Thyroid gland (tissue), 4 donors: ENCODE results near the gene FGD5. TPM values are rescaled to one million over a fixed set of nuclear protein-coding genes. Genes with fewer than 3 reads are reported as not detected.

Experiments
- DNase-seq, 2 donors: peaks; one replicate each; pipeline ENCODE4 v3.0.0-alpha.2; 2019
- H3K27ac ChIP-seq, 3 donors: fragments of 200-600 bp; sonication (generic); 1 replicate in 2 of 3; 2 replicates in 1 of 3; pipeline ENCODE4 v1.5.1; 2016 to 2019; ENCODE audit warnings: mild to moderate bottlenecking in 1 of 3, moderate library complexity in 1 of 3
- H3K27me3 ChIP-seq: fragments of 200-600 bp; sonication (generic); one replicate; pipeline ENCODE4 v1.5.1; 2019
- H3K36me3 ChIP-seq, 2 donors: fragments of 200-600 bp; sonication (generic); one replicate each; pipeline ENCODE4 v1.5.1; 2016 to 2019
- H3K4me1 ChIP-seq, 2 donors: fragments of 200-600 bp; sonication (generic); one replicate each; pipeline ENCODE4 v1.5.1; 2017 to 2019
- H3K4me3 ChIP-seq, 3 donors: fragments of 200-600 bp; sonication (generic); replicated peaks in 1 of 3; 1 replicate in 2 of 3; 2 replicates in 1 of 3; pipeline ENCODE4 v1.5.1; 2016; ENCODE audit warnings: mild to moderate bottlenecking in 1 of 3
- H3K9me3 ChIP-seq: fragments of 200-600 bp; sonication (generic); one replicate; pipeline ENCODE4 v1.5.1; 2017
- POLR2A ChIP-seq, 2 donors: fragments of 450-650 bp; IDR thresholded peaks; one replicate each; pipeline ENCODE4 v1.6.1; 2017; ENCODE audit warnings: antibody characterized with exemption in 2 of 2, mild to moderate bottlenecking in 2 of 2, moderate library complexity in 1 of 2
- WGBS, 2 donors: methylation state at CpG; one replicate each; pipeline ENCODE4 v1.1.5; 2017; 5-methylcytosine and 5-hydroxymethylcytosine counted together
- intact Hi-C: fragments of 100-400 bp; cut with DNase I; formaldehyde crosslinking; loops from one replicate; pipeline ENCODE4 v1.15.1; 2023
- total RNA-seq, 4 donors: library from RNA; depleted of rRNA; stranded (reverse); fragments of >200 nt; gene quantifications; one replicate each; pipeline ENCODE4 v1.2.3, GENCODE V29; 2016
- TF ChIP-seq, protein P1 (sequence below), 6 experiments: fragments of 200-600 bp in 3 of 6; fragments of 450-650 bp in 3 of 6; sonication (generic) in 3 of 6; IDR thresholded peaks; one replicate each; pipeline ENCODE4 v1.5.1; 2016 to 2019; ENCODE audit warnings: antibody characterized with exemption in 6 of 6, mild to moderate bottlenecking in 2 of 6, inconsistent platforms in 1 of 6, moderate library complexity in 1 of 6

Gene FGD5
- total RNA-seq, 4 donors from 2014 or later: 13.0 to 29.3 (median 17.4) TPM

GRCh38 chr3:14857506-14857905 is 38.7 kb downstream of the FGD5 start:
- TF ChIP-seq, protein P1, sequence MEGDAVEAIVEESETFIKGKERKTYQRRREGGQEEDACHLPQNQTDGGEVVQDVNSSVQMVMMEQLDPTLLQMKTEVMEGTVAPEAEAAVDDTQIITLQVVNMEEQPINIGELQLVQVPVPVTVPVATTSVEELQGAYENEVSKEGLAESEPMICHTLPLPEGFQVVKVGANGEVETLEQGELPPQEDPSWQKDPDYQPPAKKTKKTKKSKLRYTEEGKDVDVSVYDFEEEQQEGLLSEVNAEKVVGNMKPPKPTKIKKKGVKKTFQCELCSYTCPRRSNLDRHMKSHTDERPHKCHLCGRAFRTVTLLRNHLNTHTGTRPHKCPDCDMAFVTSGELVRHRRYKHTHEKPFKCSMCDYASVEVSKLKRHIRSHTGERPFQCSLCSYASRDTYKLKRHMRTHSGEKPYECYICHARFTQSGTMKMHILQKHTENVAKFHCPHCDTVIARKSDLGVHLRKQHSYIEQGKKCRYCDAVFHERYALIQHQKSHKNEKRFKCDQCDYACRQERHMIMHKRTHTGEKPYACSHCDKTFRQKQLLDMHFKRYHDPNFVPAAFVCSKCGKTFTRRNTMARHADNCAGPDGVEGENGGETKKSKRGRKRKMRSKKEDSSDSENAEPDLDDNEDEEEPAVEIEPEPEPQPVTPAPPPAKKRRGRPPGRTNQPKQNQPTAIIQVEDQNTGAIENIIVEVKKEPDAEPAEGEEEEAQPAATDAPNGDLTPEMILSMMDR (IDR thresholded peaks at IDR 0.05): no peak
- no peak for TF ChIP-seq POLR2A (IDR thresholded peaks at IDR 0.05)
- Histone ChIP-seq H3K27me3 (no peaks in the 10 kb centered on the region), H3K9me3 (no peaks in the 10 kb centered on the region), H3K36me3 (no peaks in the 10 kb centered on the region), H3K27ac (no peak overlapping the region), H3K4me1 (peaks cover 0 to 12% of the 10 kb centered on the region in 2 donors), H3K4me3 (no peak overlapping the region)
- WGBS, 2 donors: 65 to 72% methylated on average over 3 of the region's 3 CpGs
- intact Hi-C loops: no loop called here
- DNase-seq: no peak

- Histone ChIP-seq H3K4me1 (peaks cover 0 to 14% of the 10 kb centered on the region in 2 donors), H3K36me3 (no peaks in the 10 kb centered on the region), H3K9me3 (no peaks in the 10 kb centered on the region), H3K4me3 (no peak overlapping the region), H3K27me3 (no peaks in the 10 kb centered on the region), H3K27ac (no peak overlapping the region)
- 89 to 98% methylated on average over 1 of the region's 1 CpG for WGBS, 2 donors
- no peak for DNase-seq
- TF ChIP-seq, protein P1 (IDR thresholded peaks at IDR 0.05): no peak
- TF ChIP-seq POLR2A (IDR thresholded peaks at IDR 0.05): no peak
- intact Hi-C loops: no loop called here
Observed at GRCh38 chr3:14858105-14858504, 39.3 kb downstream of the FGD5 start.

DNA sequence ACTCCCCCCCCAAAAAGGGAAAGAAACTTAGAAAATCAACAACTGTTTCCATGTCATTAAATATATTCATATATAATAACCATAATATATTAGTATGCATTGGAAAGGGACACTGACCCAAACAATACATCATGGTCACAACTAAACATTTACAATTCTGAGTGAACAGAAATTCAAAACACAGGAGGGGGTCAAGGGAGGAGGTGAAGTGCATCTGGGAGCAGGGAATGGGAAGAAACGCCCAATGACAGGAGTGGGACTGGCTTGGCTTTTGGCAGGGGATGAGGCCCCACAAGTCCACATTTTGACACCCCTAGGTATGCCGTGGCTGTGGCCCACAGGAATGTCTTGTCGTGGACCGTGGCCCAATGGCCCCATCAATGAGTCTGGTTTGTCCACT is 41.1 kb downstream of the FGD5 start:
- TF ChIP-seq, protein P1 (IDR thresholded peaks at IDR 0.05): no peak
- TF ChIP-seq POLR2A (IDR thresholded peaks at IDR 0.05): no peak
- no peak overlapping the region for H3K4me3 ChIP-seq
- H3K9me3 ChIP-seq: no peaks in the 10 kb centered on the region
- no peaks in the 10 kb centered on the region for H3K36me3 ChIP-seq
- intact Hi-C loops: no loop called here
- no peaks in the 10 kb centered on the region for H3K27me3 ChIP-seq
- H3K4me1 ChIP-seq: peaks cover 0 to 23% of the 10 kb centered on the region in 2 donors
- no peak overlapping the region for H3K27ac ChIP-seq
- DNase-seq: no peak
- 74 to 80% methylated on average over 4 of the region's 4 CpGs for WGBS, 2 donors

- Histone ChIP-seq H3K9me3 (no peaks in the 10 kb centered on the region), H3K4me3 (no peak overlapping the region), H3K27me3 (no peaks in the 10 kb centered on the region), H3K4me1 (peaks cover 0 to 23% of the 10 kb centered on the region in 2 donors), H3K27ac (no peak overlapping the region), H3K36me3 (no peaks in the 10 kb centered on the region)
- intact Hi-C loops: no loop called here
- TF ChIP-seq, protein P1 (IDR thresholded peaks at IDR 0.05): no peak
- TF ChIP-seq POLR2A (IDR thresholded peaks at IDR 0.05): no peak
- DNase-seq: no peak
- 21 to 24% methylated on average over 7 of the region's 7 CpGs for WGBS, 2 donors
Observed at GRCh38 chr3:14861031-14861430, 42.3 kb downstream of the FGD5 start.

GRCh38 chr3:14861446-14862302 is 42.9 kb downstream of the FGD5 start:
- DNase-seq: no peak
- intact Hi-C loops: no loop called here
- Histone ChIP-seq H3K27ac (peak overlapping the region in 1 of 3 donors; percentile 23), H3K36me3 (no peaks in the 10 kb centered on the region), H3K27me3 (no peaks in the 10 kb centered on the region), H3K4me1 (peaks cover 0 to 23% of the 10 kb centered on the region in 2 donors), H3K9me3 (no peaks in the 10 kb centered on the region), H3K4me3 (no peak overlapping the region)
- TF ChIP-seq, protein P1 (IDR thresholded peaks at IDR 0.05): no peak
- 63 to 68% methylated on average over 6 to 8 of the region's 8 CpGs for WGBS, 2 donors
